ENCODE measurements around the gene MPG.

- no peak for TF ChIP-seq CTCF (conservative IDR thresholded peaks at IDR 0.05)
- no peak for TF ChIP-seq ZFX (IDR thresholded peaks at IDR 0.05)
Measured at GRCh38 chr16:33877-34647, 44.0 kb upstream of the MPG start.
